GM23338 (cell line): Measurements from ENCODE around the gene TMEM270. TPM values are rescaled to one million over a fixed set of nuclear protein-coding genes. Genes with fewer than 3 reads are reported as not detected.
A peak's percentile ranks its signal among the peaks of the same experiment; 100 is the strongest.

Source experiments
- ATAC-seq: fragments of 200-7000 bp; cut with Tn5 transposase; 3 replicates; pipeline ENCODE4 v1.9.1; 2020
- DNase-seq: peaks from one replicate; pipeline ENCODE4 v3.0.0-alpha.2; 2015; ENCODE audit warnings: low spot score
- H2AFZ ChIP-seq: fragments of 200-600 bp; sonication (generic); 2 replicates; pipeline ENCODE4 v1.8.0; 2016; ENCODE audit warnings: antibody characterized with exemption, mild to moderate bottlenecking, moderate library complexity
- H3F3A ChIP-seq: fragments of 200-600 bp; sonication (generic); replicated peaks from 2 replicates; pipeline ENCODE4 v1.8.0; 2017; ENCODE audit warnings: antibody characterized with exemption, mixed run types, low read depth
- H3K27ac ChIP-seq: fragments of 200-600 bp; sonication (generic); 2 replicates; pipeline ENCODE4 v1.6.1; 2016; ENCODE audit warnings: low read depth
- H3K27me3 ChIP-seq: fragments of 200-600 bp; sonication (generic); 2 replicates; pipeline ENCODE4 v1.8.0; 2016; ENCODE audit warnings: mild to moderate bottlenecking, mixed run types, moderate library complexity; ENCODE audit not compliant: insufficient read depth
- H3K36me3 ChIP-seq: fragments of 200-600 bp; sonication (generic); 2 replicates; pipeline ENCODE4 v1.8.0; 2016; ENCODE audit warnings: mild to moderate bottlenecking; ENCODE audit not compliant: insufficient read depth
- H3K4me1 ChIP-seq: fragments of 200-600 bp; sonication (generic); 2 replicates; pipeline ENCODE4 v1.8.0; 2016; ENCODE audit warnings: mild to moderate bottlenecking, moderate library complexity; ENCODE audit not compliant: insufficient read depth
- H3K4me2 ChIP-seq: fragments of 200-600 bp; sonication (generic); 2 replicates; pipeline ENCODE4 v1.7.1; 2017; ENCODE audit warnings: mixed run types
- H3K4me3 ChIP-seq: fragments of 200-600 bp; sonication (generic); 2 replicates; pipeline ENCODE4 v1.6.1; 2016; ENCODE audit warnings: mixed run types
- H3K79me2 ChIP-seq: fragments of 200-600 bp; sonication (generic); replicated peaks from 2 replicates; pipeline ENCODE4 v1.8.0; 2017; ENCODE audit warnings: mild to moderate bottlenecking; ENCODE audit not compliant: insufficient read depth
- H3K9me2 ChIP-seq: fragments of 200-600 bp; sonication (generic); 2 replicates; pipeline ENCODE4 v1.8.0; 2017; ENCODE audit not compliant: insufficient read depth
- H4K20me1 ChIP-seq: fragments of 200-600 bp; sonication (generic); replicated peaks from 2 replicates; pipeline ENCODE4 v1.8.0; 2017; ENCODE audit warnings: mild to moderate bottlenecking; ENCODE audit not compliant: insufficient read depth
- H3K27ac Mint-ChIP-seq: 2 replicates; pipeline ENCODE4 v1.8.0; 2020; ENCODE audit warnings: inconsistent platforms, mild to moderate bottlenecking, moderate library complexity, mixed read lengths
- H3K27me3 Mint-ChIP-seq: 3 replicates; pipeline ENCODE4 v1.8.0; 2022; ENCODE audit warnings: low read depth, mild to moderate bottlenecking, moderate library complexity, mixed read lengths, inconsistent platforms; ENCODE audit not compliant: insufficient read depth, poor library complexity
- H3K36me3 Mint-ChIP-seq: 3 replicates; pipeline ENCODE4 v1.8.0; 2021; ENCODE audit warnings: low read depth, mild to moderate bottlenecking, inconsistent platforms, moderate library complexity, mixed read lengths
- H3K4me1 Mint-ChIP-seq: 3 replicates; pipeline ENCODE4 v1.8.0; 2020; ENCODE audit warnings: mild to moderate bottlenecking, inconsistent platforms, mixed read lengths
- H3K4me3 Mint-ChIP-seq: 3 replicates; pipeline ENCODE4 v1.8.0; 2021; ENCODE audit warnings: moderate library complexity, mild to moderate bottlenecking, inconsistent platforms, mixed read lengths
- H3K9me3 Mint-ChIP-seq: 3 replicates; pipeline ENCODE4 v1.8.0; 2020; ENCODE audit warnings: moderate library complexity, mild to moderate bottlenecking, inconsistent platforms, mixed read lengths
- EZH2 ChIP-seq: fragments of 200-600 bp; sonication (generic); IDR thresholded peaks from one replicate; pipeline ENCODE4 v1.8.0; 2017; ENCODE audit warnings: antibody characterized with exemption, mild to moderate bottlenecking, low read depth; ENCODE audit not compliant: unreplicated experiment
- EZH2phosphoT487 ChIP-seq: fragments of 200-600 bp; sonication (generic); IDR thresholded peaks from one replicate; pipeline ENCODE4 v1.8.1; 2018; ENCODE audit warnings: antibody characterized with exemption; ENCODE audit not compliant: unreplicated experiment
- JUNB ChIP-seq: IDR thresholded peaks from one replicate; pipeline ENCODE4 v1.6.1; 2016; ENCODE audit warnings: antibody characterized with exemption; ENCODE audit not compliant: unreplicated experiment
- POLR2AphosphoS5 ChIP-seq: IDR thresholded peaks from 2 replicates; pipeline ENCODE4 v1.6.1; 2016; ENCODE audit warnings: antibody characterized with exemption, low read depth
- STAT1 ChIP-seq: IDR thresholded peaks from one replicate; pipeline ENCODE4 v1.6.1; 2016; ENCODE audit warnings: antibody characterized with exemption; ENCODE audit not compliant: unreplicated experiment
- ZNF114 ChIP-seq: fragments of 250-450 bp; sonication (Bioruptor Pico); IDR thresholded peaks from 2 replicates; pipeline ENCODE4 v1.5.0; 2020; ENCODE audit warnings: mild to moderate bottlenecking, moderate library complexity
- ZNF331 ChIP-seq: fragments of 250-450 bp; sonication (Bioruptor Pico); IDR thresholded peaks from 2 replicates; pipeline ENCODE4 v1.5.0; 2020; ENCODE audit warnings: low read depth, mild to moderate bottlenecking, moderate library complexity
- ZNF462 ChIP-seq: fragments of 250-450 bp; sonication (Bioruptor Pico); IDR thresholded peaks from 2 replicates; pipeline ENCODE4 v1.5.0; 2020; ENCODE audit warnings: mild to moderate bottlenecking, moderate library complexity
- polyA plus RNA-seq: library from polyadenylated mRNA; unstranded; fragments of >200 nt; fragmentation: Nextera tagmentation; extraction: Ambion mirVana; gene quantifications from 2 replicates; pipeline ENCODE4 v1.2.1, GENCODE V29; 2016
- total RNA-seq: library from RNA; depleted of rRNA; stranded (reverse); fragments of >200 nt; shearing (Covaris generic); gene quantifications from 2 replicates; pipeline ENCODE4 v1.2.3, GENCODE V29; 2014
- TF ChIP-seq, protein P1 (sequence below), 2 experiments: fragments of 200-600 bp in 1 of 2; sonication (generic) in 1 of 2; conservative IDR thresholded peaks; 2 replicates each; pipeline versions ENCODE4 v1.5.1 to v1.6.1; 2016 to 2017; ENCODE audit warnings: antibody characterized with exemption in 2 of 2, low read depth in 2 of 2, mild to moderate bottlenecking in 2 of 2, moderate library complexity in 1 of 2
- TF ChIP-seq, protein P2 (sequence below): IDR thresholded peaks from one replicate; pipeline ENCODE4 v1.6.1; 2018; ENCODE audit warnings: antibody characterized with exemption; ENCODE audit not compliant: unreplicated experiment

TMEM270 gene
- total and polyA plus RNA-seq, 2 experiments from 2014 or later: not detected

DNA sequence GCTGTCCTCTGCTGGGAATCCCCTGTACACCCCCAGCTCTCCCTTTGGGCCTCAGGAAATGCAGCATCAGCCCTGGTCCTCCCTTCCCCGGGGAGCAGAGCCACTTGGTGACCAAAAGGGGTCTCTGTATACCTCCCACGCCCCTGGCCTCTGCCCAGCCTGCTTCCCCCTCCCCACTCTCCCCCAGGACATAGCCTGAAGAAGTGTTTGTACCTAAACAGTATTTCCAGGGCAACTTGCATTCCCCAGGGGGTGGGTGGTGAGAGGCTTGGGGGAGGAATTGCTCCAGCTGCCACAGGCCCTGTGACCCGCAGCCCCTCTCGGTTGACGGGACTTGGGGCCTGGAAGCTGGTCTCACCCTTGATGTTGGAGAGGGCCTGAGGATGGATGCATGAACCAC is 39.3 kb downstream of the TMEM270 start:
- Histone ChIP-seq H3K9me2 (no peaks in the 10 kb centered on the region), H3K4me2 (no peak overlapping the region), H3F3A (no peaks in the 10 kb centered on the region), H2AFZ (no peak overlapping the region), H3K4me3 (no peak overlapping the region), H4K20me1 (no peaks in the 10 kb centered on the region), H3K79me2 (no peaks in the 10 kb centered on the region), H3K4me1 (peaks cover 11% of the 10 kb centered on the region; the same call in 1 of the 2 replicates), H3K27me3 (no peaks in the 10 kb centered on the region), H3K36me3 (no peaks in the 10 kb centered on the region), H3K27ac (no peak overlapping the region)
- TF ChIP-seq, protein P1, sequence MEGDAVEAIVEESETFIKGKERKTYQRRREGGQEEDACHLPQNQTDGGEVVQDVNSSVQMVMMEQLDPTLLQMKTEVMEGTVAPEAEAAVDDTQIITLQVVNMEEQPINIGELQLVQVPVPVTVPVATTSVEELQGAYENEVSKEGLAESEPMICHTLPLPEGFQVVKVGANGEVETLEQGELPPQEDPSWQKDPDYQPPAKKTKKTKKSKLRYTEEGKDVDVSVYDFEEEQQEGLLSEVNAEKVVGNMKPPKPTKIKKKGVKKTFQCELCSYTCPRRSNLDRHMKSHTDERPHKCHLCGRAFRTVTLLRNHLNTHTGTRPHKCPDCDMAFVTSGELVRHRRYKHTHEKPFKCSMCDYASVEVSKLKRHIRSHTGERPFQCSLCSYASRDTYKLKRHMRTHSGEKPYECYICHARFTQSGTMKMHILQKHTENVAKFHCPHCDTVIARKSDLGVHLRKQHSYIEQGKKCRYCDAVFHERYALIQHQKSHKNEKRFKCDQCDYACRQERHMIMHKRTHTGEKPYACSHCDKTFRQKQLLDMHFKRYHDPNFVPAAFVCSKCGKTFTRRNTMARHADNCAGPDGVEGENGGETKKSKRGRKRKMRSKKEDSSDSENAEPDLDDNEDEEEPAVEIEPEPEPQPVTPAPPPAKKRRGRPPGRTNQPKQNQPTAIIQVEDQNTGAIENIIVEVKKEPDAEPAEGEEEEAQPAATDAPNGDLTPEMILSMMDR (conservative IDR thresholded peaks at IDR 0.05; ENCODE audit: low read depth in 2 of 2): peak in 1 of 2 experiments; percentile 56; a peak in 3 of 4 replicates
- TF ChIP-seq ZNF114 (CRISPR knock-in tag): no peak
- H3K27ac Mint-ChIP-seq: no peak overlapping the region
- H3K36me3 Mint-ChIP-seq: peaks cover 7% of the 10 kb centered on the region; the same call in 2 of the 3 replicates
- H3K4me3 Mint-ChIP-seq: no peak overlapping the region
- peaks cover 13% of the 10 kb centered on the region; the same call in 2 of the 3 replicates for H3K4me1 Mint-ChIP-seq
- ATAC-seq (peak; percentile 22), DNase-seq (peak; percentile 38)
- peaks cover 23% of the 10 kb centered on the region for H3K27me3 Mint-ChIP-seq
- peaks cover 20% of the 10 kb centered on the region for H3K9me3 Mint-ChIP-seq

DNA sequence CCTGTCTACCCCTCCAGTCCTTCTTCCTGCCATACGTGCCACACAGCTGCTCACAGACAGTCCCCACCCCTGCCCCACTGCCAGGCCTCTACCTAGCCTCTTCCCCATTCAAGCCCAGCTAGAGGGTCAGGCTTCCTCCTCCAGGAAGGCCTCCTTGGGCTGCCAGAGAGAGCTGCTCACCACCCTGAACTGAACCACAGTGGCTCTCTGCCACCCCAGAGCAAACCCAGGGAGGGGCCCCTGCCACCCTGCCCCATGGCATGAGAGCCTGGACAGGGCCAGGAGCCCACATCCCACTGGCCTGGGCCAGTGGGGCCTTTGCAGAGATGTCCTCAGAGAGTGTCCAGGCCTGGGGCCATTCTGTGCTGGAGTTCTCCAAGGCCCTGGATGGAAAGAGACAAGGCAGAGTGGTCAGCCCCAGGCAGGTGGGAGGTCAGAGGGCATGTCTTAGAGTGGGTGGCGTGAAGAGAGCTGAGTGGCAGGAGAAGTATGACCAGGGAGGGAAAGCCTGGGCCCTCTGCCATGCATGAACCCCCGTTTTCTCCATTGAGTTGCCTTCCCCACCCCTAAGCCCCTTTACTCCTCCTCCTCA is 40.4 kb downstream of the TMEM270 start:
- H3K36me3 ChIP-seq: no peaks in the 10 kb centered on the region
- no peak overlapping the region for H2AFZ ChIP-seq
- peaks cover 11% of the 10 kb centered on the region; the same call in 1 of the 2 replicates for H3K4me1 ChIP-seq
- no peaks in the 10 kb centered on the region for H3F3A ChIP-seq
- H3K79me2 ChIP-seq: no peaks in the 10 kb centered on the region
- Mint-ChIP-seq H3K27ac (no peak overlapping the region), H3K9me3 (peaks cover 10% of the 10 kb centered on the region), H3K4me1 (peaks cover 13% of the 10 kb centered on the region; the same call in 2 of the 3 replicates), H3K27me3 (peaks cover 23% of the 10 kb centered on the region), H3K4me3 (no peak overlapping the region), H3K36me3 (no peaks in the 10 kb centered on the region)
- ATAC-seq (no peak; the same call in 2 of the 3 replicates), DNase-seq (no peak)
- H3K27ac ChIP-seq: no peak overlapping the region
- no peaks in the 10 kb centered on the region for H3K9me2 ChIP-seq
- H3K27me3 ChIP-seq: no peaks in the 10 kb centered on the region
- H3K4me3 ChIP-seq: no peak overlapping the region
- 0 out of 2 replicates have a peak overlapping the region, but pooled peaks have one; percentile 20 for H3K4me2 ChIP-seq
- H4K20me1 ChIP-seq: no peaks in the 10 kb centered on the region
- TF ChIP-seq JUNB (no peak), ZNF462 (no peak), POLR2AphosphoS5 (no peak), ZNF331 (no peak), STAT1 (no peak), EZH2 (no peak), EZH2phosphoT487 (no peak)
- TF ChIP-seq, protein P2, sequence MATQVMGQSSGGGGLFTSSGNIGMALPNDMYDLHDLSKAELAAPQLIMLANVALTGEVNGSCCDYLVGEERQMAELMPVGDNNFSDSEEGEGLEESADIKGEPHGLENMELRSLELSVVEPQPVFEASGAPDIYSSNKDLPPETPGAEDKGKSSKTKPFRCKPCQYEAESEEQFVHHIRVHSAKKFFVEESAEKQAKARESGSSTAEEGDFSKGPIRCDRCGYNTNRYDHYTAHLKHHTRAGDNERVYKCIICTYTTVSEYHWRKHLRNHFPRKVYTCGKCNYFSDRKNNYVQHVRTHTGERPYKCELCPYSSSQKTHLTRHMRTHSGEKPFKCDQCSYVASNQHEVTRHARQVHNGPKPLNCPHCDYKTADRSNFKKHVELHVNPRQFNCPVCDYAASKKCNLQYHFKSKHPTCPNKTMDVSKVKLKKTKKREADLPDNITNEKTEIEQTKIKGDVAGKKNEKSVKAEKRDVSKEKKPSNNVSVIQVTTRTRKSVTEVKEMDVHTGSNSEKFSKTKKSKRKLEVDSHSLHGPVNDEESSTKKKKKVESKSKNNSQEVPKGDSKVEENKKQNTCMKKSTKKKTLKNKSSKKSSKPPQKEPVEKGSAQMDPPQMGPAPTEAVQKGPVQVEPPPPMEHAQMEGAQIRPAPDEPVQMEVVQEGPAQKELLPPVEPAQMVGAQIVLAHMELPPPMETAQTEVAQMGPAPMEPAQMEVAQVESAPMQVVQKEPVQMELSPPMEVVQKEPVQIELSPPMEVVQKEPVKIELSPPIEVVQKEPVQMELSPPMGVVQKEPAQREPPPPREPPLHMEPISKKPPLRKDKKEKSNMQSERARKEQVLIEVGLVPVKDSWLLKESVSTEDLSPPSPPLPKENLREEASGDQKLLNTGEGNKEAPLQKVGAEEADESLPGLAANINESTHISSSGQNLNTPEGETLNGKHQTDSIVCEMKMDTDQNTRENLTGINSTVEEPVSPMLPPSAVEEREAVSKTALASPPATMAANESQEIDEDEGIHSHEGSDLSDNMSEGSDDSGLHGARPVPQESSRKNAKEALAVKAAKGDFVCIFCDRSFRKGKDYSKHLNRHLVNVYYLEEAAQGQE: no peak
